Nephron (organoid): ENCODE data around the gene NEAT1.

Experiments
- H3K27ac Mint-ChIP-seq, 3 experiments: 2 replicates each; pipeline ENCODE4 v1.8.0; 2020; ENCODE audit warnings: mixed read lengths in 3 of 3, mild to moderate bottlenecking in 2 of 3, moderate library complexity in 1 of 3
- H3K27me3 Mint-ChIP-seq: 2 replicates; pipeline ENCODE4 v1.8.0; 2021; ENCODE audit warnings: low read depth, mild to moderate bottlenecking, moderate library complexity, mixed read lengths
- H3K36me3 Mint-ChIP-seq: 2 replicates; pipeline ENCODE4 v1.8.0; 2020; ENCODE audit warnings: low read depth, mixed read lengths
- H3K4me1 Mint-ChIP-seq: 2 replicates; pipeline ENCODE4 v1.8.0; 2020; ENCODE audit warnings: mixed read lengths
- H3K4me3 Mint-ChIP-seq, 3 experiments: 2 replicates each; pipeline ENCODE4 v1.8.0; 2020; ENCODE audit warnings: mild to moderate bottlenecking in 3 of 3, mixed read lengths in 3 of 3, moderate library complexity in 2 of 3
- H3K9me3 Mint-ChIP-seq: 2 replicates; pipeline ENCODE4 v1.8.0; 2020; ENCODE audit warnings: mixed read lengths
- TF ChIP-seq, protein P1 (sequence below), 3 experiments: fragments of 200-600 bp; sonication (generic); IDR thresholded peaks; one replicate each; pipeline ENCODE4 v1.5.0; 2021; ENCODE audit warnings: antibody characterized with exemption in 3 of 3; ENCODE audit not compliant: unreplicated experiment in 3 of 3

The NEAT1 gene

DNA sequence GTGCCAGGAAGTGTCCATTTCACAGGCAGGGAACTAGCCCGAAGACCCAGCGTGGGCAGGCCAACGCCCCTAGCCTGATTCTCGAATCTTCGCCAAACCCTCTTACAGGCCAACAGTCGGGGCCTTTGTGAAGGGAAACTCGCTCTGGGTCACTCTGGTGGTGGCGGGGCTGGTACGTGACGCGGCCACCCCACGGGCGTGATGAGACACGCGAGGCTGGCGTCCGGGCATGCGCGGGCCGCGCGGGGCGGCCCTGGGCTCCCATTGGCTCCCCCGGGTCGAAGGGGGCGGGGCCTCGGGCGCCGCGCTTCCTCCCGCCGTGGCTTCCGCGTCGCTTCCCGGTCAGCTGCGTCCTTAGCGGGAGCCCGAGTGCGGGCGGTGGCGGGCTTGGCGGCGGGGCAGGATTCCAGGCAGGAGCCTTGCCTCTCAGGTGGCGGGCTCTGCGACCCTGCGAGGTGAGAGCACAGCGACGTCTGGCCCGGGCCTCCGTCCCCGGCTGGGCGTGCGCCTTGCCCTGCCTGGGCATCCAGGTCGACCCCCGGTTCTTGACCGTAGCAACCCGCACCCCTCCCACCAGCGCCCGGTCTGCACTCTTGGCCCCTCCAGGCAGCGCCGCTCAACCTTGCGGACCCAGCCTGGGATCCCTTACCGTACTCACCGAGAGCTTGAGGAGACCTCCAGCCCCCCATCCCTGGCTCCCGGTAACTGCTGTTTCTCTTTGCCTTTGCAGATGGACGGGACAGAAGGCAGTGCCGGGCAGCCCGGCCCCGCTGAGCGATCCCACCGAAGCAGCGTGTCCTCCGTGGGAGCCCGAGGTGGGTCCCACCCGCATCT is 36.1 kb upstream of the NEAT1 start, which contains the start of gene FRMD8:
Gene FRMD8 (plus strand): TSS at position 331 of the 834 bp plus-strand sequence. CDS start 400 bp downstream, at position 731.
- H3K4me3 Mint-ChIP-seq, result peak within 1 kb of the TSS; percentile 88 to 91 (median 89)

DNA sequence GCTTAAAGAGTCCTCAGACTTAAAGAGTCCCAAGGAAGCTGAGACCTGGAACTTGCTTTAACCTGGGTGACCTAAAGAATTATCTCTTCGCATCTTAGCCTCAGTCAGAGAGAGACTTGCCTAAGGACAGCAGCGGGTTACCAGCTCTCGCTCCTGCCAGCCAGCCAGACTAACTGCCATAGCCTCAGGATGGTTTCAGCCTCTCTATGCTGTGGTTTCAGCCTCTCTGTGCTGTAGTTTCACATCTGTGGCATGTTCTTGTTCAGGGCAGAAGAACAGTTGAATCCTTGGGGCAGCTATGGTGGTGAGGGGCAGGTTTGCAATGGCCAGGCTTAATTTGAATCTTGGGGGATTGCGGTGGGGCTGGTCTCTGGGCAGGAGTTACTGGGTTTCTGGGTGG is 33.9 kb upstream of the NEAT1 start:
- TF ChIP-seq, protein P1, sequence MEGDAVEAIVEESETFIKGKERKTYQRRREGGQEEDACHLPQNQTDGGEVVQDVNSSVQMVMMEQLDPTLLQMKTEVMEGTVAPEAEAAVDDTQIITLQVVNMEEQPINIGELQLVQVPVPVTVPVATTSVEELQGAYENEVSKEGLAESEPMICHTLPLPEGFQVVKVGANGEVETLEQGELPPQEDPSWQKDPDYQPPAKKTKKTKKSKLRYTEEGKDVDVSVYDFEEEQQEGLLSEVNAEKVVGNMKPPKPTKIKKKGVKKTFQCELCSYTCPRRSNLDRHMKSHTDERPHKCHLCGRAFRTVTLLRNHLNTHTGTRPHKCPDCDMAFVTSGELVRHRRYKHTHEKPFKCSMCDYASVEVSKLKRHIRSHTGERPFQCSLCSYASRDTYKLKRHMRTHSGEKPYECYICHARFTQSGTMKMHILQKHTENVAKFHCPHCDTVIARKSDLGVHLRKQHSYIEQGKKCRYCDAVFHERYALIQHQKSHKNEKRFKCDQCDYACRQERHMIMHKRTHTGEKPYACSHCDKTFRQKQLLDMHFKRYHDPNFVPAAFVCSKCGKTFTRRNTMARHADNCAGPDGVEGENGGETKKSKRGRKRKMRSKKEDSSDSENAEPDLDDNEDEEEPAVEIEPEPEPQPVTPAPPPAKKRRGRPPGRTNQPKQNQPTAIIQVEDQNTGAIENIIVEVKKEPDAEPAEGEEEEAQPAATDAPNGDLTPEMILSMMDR (IDR thresholded peaks at IDR 0.05; ENCODE audit: unreplicated experiment in 3 of 3), result no peak
- no peaks in the 10 kb centered on the region for H3K9me3 Mint-ChIP-seq
- no peaks in the 10 kb centered on the region for H3K27me3 Mint-ChIP-seq
- peak overlapping the region in 2 of 3 experiments; percentile 65 to 75 for H3K27ac Mint-ChIP-seq
- H3K4me1 Mint-ChIP-seq, result peaks cover 39% of the 10 kb centered on the region
- H3K4me3 Mint-ChIP-seq, result peak overlapping the region; percentile 59 to 78 (median 71)
- peaks cover 3% of the 10 kb centered on the region for H3K36me3 Mint-ChIP-seq

More for the DNA sequence above, 36.1 kb upstream of the NEAT1 start, which contains the start of gene FRMD8:
- peaks cover 56% of the 10 kb centered on the region for H3K4me1 Mint-ChIP-seq
- no peaks in the 10 kb centered on the region for H3K9me3 Mint-ChIP-seq
- TF ChIP-seq, protein P1 (IDR thresholded peaks at IDR 0.05; ENCODE audit: unreplicated experiment in 3 of 3), result no peak
- H3K27me3 Mint-ChIP-seq, result no peaks in the 10 kb centered on the region
- peak within 1 kb of the TSS in 2 of 3 experiments; percentile 55 to 95 for H3K27ac Mint-ChIP-seq
- H3K36me3 Mint-ChIP-seq, result no peaks in the 10 kb centered on the region

GRCh38 chr11:65389294-65389980 is 33.2 kb upstream of the NEAT1 start:
- no peaks in the 10 kb centered on the region for H3K9me3 Mint-ChIP-seq
- TF ChIP-seq, protein P1 (IDR thresholded peaks at IDR 0.05; ENCODE audit: unreplicated experiment in 3 of 3), result no peak
- H3K4me3 Mint-ChIP-seq, result peak overlapping the region in 2 of 3 experiments; percentile 47 to 71
- H3K36me3 Mint-ChIP-seq, result peaks cover 3% of the 10 kb centered on the region
- H3K4me1 Mint-ChIP-seq, result peaks cover 32% of the 10 kb centered on the region
- no peaks in the 10 kb centered on the region for H3K27me3 Mint-ChIP-seq
- peak overlapping the region; percentile 39 to 78 (median 65) for H3K27ac Mint-ChIP-seq

DNA sequence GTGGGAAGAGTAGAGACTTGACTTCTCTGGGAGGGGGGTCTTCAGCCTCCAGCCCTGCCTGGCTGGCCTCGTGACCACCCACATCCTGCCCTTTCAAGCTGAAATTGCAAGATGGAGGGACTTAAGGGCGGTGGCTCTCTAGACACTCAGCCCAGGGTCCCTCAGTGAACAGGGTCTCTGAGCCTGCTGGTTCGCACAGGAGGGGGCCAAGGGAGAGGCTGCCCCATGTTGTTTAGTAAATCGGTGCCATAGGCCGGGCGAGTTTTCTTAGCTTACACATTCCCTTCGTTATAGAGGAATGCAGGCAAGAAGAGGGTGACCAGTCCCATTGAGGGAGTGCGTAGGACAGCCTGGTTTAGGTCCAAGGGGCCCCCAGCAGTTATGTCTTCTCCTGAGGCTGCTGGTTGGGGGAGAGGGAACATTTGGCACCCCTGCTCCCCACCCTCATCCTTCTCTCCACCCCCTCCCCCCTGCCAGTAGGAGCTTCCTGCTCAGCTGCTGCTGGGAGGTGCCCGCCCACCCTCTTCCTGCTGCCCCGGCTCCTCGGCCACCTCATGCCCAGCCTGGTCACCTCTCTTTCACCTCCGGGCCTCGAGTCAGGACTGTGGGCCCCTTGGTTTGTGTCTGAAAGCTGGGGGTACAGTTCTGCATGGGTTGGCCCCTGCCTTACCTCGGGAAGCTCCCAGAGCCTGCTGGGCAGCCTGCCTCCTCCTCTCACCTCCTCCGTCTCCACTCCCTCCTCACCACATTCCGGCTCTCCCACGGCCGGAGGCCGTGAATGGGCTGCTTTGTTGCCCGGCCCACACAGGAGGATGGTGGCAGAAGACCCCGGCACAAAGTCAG is 32.3 kb upstream of the NEAT1 start:
- Mint-ChIP-seq H3K27me3 (no peaks in the 10 kb centered on the region), H3K9me3 (no peaks in the 10 kb centered on the region), H3K27ac (peak overlapping the region; percentile 66 to 88 (median 88)), H3K36me3 (peaks cover 3% of the 10 kb centered on the region), H3K4me1 (peaks cover 25% of the 10 kb centered on the region), H3K4me3 (peak overlapping the region; percentile 26 to 58 (median 45))
- TF ChIP-seq, protein P1 (IDR thresholded peaks at IDR 0.05; ENCODE audit: unreplicated experiment in 3 of 3), result no peak

- Mint-ChIP-seq H3K4me3 (peak overlapping the region; percentile 45 to 57 (median 49)), H3K27me3 (no peaks in the 10 kb centered on the region), H3K27ac (peak overlapping the region; percentile 66 to 88 (median 88)), H3K9me3 (no peaks in the 10 kb centered on the region), H3K4me1 (peaks cover 25% of the 10 kb centered on the region), H3K36me3 (peaks cover 3% of the 10 kb centered on the region)
- TF ChIP-seq, protein P1 (IDR thresholded peaks at IDR 0.05; ENCODE audit: unreplicated experiment in 3 of 3), result no peak
Observed at GRCh38 chr11:65390996-65391395, 31.6 kb upstream of the NEAT1 start.
